Osteocyte (in vitro differentiated cells): ENCODE measurements around the gene NRARP. TPM values are rescaled to one million over a fixed set of nuclear protein-coding genes. Genes with fewer than 3 reads are reported as not detected.
"Not testable (repeated sequence)": the region's sequence is repeated elsewhere in the genome, so short reads cannot be mapped to it uniquely, and the experiment has no call there.

Experiments used
- DNase-seq: peaks from one replicate; pipeline ENCODE4 v3.0.0; 2021; ENCODE audit warnings: mixed read lengths; ENCODE audit not compliant: unreplicated experiment; ENCODE audit errors: extremely low spot score
- H3K27ac Mint-ChIP-seq: one replicate; pipeline ENCODE4 v1.8.0; 2021; ENCODE audit warnings: mild to moderate bottlenecking, mixed read lengths; ENCODE audit not compliant: unreplicated experiment
- H3K27me3 Mint-ChIP-seq: one replicate; pipeline ENCODE4 v1.8.0; 2021; ENCODE audit warnings: mixed read lengths; ENCODE audit not compliant: unreplicated experiment
- H3K36me3 Mint-ChIP-seq: one replicate; pipeline ENCODE4 v1.8.0; 2021; ENCODE audit warnings: mixed read lengths; ENCODE audit not compliant: unreplicated experiment
- H3K4me1 Mint-ChIP-seq: one replicate; pipeline ENCODE4 v1.8.0; 2021; ENCODE audit warnings: mixed read lengths; ENCODE audit not compliant: unreplicated experiment
- H3K4me3 Mint-ChIP-seq: one replicate; pipeline ENCODE4 v1.8.0; 2021; ENCODE audit warnings: mild to moderate bottlenecking, moderate library complexity, mixed read lengths; ENCODE audit not compliant: unreplicated experiment
- H3K9me3 Mint-ChIP-seq: one replicate; pipeline ENCODE4 v1.8.0; 2021; ENCODE audit warnings: mixed read lengths; ENCODE audit not compliant: unreplicated experiment
- CTCF ChIP-seq: fragments of 200-600 bp; sonication (generic); IDR thresholded peaks from 2 replicates; pipeline ENCODE4 v1.5.0; 2021; ENCODE audit warnings: antibody characterized with exemption, mild to moderate bottlenecking, moderate library complexity
- total RNA-seq: library from RNA; stranded (reverse); gene quantifications from 2 replicates; pipeline ENCODE4 v1.2.1, GENCODE V29; 2021

The NRARP gene
- total RNA-seq, 1 donor from 2014 or later: 2.1 TPM

GRCh38 chr9:137336735-137337134, 34.7 kb upstream of the NRARP start:
- H3K4me1 Mint-ChIP-seq: peaks cover 16% of the 10 kb centered on the region
- H3K27ac Mint-ChIP-seq: no peak overlapping the region
- no peak for TF ChIP-seq CTCF
- no peak for DNase-seq
- no peak overlapping the region for H3K4me3 Mint-ChIP-seq
- H3K9me3 Mint-ChIP-seq: peaks cover 9% of the 10 kb centered on the region
- no peaks in the 10 kb centered on the region for H3K27me3 Mint-ChIP-seq
- peaks cover 15% of the 10 kb centered on the region for H3K36me3 Mint-ChIP-seq

- Mint-ChIP-seq H3K27ac (no peak overlapping the region), H3K4me3 (no peak overlapping the region), H3K27me3 (no peaks in the 10 kb centered on the region), H3K9me3 (peaks cover 9% of the 10 kb centered on the region), H3K36me3 (peaks cover 15% of the 10 kb centered on the region), H3K4me1 (no peaks in the 10 kb centered on the region)
- no peak for TF ChIP-seq CTCF
- DNase-seq: no peak
These were observed 31.1 kb upstream of the NRARP start for GRCh38 chr9:137333016-137333671.

GRCh38 chr9:137331929-137332328, 29.9 kb upstream of the NRARP start:
- Mint-ChIP-seq H3K27me3 (no peaks in the 10 kb centered on the region), H3K9me3 (peaks cover 6% of the 10 kb centered on the region), H3K36me3 (peaks cover 14% of the 10 kb centered on the region), H3K27ac (no peak overlapping the region), H3K4me3 (no peak overlapping the region), H3K4me1 (no peaks in the 10 kb centered on the region)
- no peak for TF ChIP-seq CTCF
- no peak for DNase-seq

- Mint-ChIP-seq H3K9me3 (no peaks in the 10 kb centered on the region), H3K27ac (no peak overlapping the region), H3K36me3 (peaks cover 4% of the 10 kb centered on the region), H3K4me3 (no peak overlapping the region), H3K4me1 (no peaks in the 10 kb centered on the region), H3K27me3 (no peaks in the 10 kb centered on the region)
- no peak for DNase-seq
- no peak for TF ChIP-seq CTCF
These were observed 28.6 kb upstream of the NRARP start for GRCh38 chr9:137330689-137331088.

- H3K4me3 Mint-ChIP-seq, H3K27ac Mint-ChIP-seq, H3K27me3 Mint-ChIP-seq, DNase-seq, H3K4me1 Mint-ChIP-seq, H3K36me3 Mint-ChIP-seq, H3K9me3 Mint-ChIP-seq: not testable (repeated sequence)
These were observed 27.5 kb upstream of the NRARP start for GRCh38 chr9:137329590-137329989.

- not testable (repeated sequence) for H3K4me3 Mint-ChIP-seq, H3K36me3 Mint-ChIP-seq, H3K27me3 Mint-ChIP-seq, H3K4me1 Mint-ChIP-seq, DNase-seq, H3K27ac Mint-ChIP-seq, H3K9me3 Mint-ChIP-seq
These were observed 25.8 kb upstream of the NRARP start for GRCh38 chr9:137327641-137328550.
